D721Med (cell line): ENCODE measurements around the gene ASPDH.

Experiments
- DNase-seq: peaks from one replicate; pipeline ENCODE4 v3.0.0; 2011; ENCODE audit warnings: low spot score; ENCODE audit not compliant: insufficient read length
- FAIRE-seq: peaks from 2 replicates; lab custom pipeline; 2011; peaks lifted over from hg19 to GRCh38; lab: Jason Lieb, UNC
- TF ChIP-seq, protein P1 (sequence below): IDR thresholded peaks from 2 replicates; pipeline ENCODE4 v1.5.1; 2012; ENCODE audit warnings: mild to moderate bottlenecking, control low read depth; ENCODE audit not compliant: insufficient read depth; ENCODE audit errors: missing control alignments

Gene ASPDH

GRCh38 chr19:50551715-50552187, 38.0 kb upstream of the ASPDH start:
- TF ChIP-seq, protein P1, sequence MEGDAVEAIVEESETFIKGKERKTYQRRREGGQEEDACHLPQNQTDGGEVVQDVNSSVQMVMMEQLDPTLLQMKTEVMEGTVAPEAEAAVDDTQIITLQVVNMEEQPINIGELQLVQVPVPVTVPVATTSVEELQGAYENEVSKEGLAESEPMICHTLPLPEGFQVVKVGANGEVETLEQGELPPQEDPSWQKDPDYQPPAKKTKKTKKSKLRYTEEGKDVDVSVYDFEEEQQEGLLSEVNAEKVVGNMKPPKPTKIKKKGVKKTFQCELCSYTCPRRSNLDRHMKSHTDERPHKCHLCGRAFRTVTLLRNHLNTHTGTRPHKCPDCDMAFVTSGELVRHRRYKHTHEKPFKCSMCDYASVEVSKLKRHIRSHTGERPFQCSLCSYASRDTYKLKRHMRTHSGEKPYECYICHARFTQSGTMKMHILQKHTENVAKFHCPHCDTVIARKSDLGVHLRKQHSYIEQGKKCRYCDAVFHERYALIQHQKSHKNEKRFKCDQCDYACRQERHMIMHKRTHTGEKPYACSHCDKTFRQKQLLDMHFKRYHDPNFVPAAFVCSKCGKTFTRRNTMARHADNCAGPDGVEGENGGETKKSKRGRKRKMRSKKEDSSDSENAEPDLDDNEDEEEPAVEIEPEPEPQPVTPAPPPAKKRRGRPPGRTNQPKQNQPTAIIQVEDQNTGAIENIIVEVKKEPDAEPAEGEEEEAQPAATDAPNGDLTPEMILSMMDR, result no peak
- no peak for DNase-seq
- no peak for FAIRE-seq

GRCh38 chr19:50551034-50551714, 37.5 kb upstream of the ASPDH start:
- FAIRE-seq, result no peak
- no peak for DNase-seq
- TF ChIP-seq, protein P1, result no peak

GRCh38 chr19:50550594-50550966, 36.9 kb upstream of the ASPDH start:
- TF ChIP-seq, protein P1, result no peak
- DNase-seq (no peak), FAIRE-seq (no peak)

DNA sequence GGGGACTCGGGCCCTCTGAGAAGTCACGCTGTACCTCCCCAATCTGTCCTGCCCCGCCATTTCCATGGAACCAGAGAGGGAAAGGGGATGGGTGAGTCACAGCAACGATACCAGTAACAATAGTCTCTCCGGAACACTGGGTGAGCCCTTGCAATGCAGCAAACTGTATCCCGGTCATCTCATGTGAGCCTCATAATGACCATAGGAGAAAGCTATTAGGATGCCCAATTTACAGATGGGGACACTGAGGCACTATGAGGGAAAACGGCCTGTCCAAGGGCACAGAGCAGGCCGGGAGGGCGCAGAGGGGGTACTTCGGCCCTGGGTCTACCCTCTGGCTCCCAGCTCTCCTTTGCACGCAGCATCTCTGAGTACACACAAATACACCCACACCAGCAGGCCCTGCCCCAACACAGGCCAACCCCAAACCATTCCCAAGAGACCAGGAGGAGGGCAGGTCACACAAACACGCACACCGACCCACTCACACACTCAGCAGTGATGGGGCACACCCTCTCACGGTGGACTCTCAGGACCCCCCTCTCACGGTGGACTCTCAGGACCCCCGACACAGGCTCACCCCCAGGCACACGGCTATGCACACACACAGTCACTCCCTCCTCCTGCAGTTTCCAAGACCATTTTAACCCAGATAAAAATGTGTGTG, 36.3 kb upstream of the ASPDH start:
- FAIRE-seq (no peak), DNase-seq (no peak)
- TF ChIP-seq, protein P1, result no peak

DNA sequence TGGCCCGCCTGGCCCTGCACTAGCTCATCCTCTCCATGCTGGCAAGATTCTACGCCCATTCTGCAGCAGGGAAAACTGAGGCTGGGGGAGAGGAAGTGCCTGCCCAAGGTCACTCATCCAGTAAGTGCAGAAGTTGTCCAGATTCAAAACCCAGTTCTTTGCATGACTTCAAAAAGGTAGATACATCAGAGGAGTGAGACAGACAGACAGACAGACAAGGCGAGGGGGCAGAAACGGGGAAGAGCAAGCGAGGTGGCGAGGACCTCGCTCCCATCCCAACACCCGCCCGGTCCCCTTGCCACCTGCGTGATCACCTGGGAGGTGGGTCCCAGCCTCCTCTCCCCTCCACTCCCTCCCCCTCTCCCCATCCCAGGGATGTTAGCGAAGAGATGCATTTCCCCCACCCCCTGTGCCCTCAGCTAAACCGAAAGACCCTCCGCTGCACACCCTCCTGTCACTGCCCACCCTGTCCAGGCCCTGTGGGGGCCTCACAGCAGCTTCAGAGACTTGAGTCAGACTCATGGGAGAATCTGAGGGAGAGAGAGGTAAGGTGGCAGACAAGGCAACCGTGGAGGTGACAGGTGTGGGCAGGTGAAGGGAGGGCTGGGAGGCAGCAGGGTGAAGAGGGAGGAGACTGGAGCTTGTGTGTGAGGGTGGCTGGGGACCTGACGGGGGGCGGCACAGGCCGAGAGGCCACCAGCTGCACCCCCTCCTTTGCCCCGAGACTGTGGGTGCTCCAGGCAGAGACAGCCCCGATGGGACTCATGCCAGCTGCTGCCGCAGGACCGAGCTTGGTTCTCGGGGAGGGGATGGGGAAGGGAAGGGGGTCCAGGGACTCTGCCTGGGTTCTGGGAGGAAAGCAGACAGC, 35.6 kb upstream of the ASPDH start:
- FAIRE-seq (no peak), DNase-seq (no peak)
- TF ChIP-seq, protein P1, result no peak

DNA sequence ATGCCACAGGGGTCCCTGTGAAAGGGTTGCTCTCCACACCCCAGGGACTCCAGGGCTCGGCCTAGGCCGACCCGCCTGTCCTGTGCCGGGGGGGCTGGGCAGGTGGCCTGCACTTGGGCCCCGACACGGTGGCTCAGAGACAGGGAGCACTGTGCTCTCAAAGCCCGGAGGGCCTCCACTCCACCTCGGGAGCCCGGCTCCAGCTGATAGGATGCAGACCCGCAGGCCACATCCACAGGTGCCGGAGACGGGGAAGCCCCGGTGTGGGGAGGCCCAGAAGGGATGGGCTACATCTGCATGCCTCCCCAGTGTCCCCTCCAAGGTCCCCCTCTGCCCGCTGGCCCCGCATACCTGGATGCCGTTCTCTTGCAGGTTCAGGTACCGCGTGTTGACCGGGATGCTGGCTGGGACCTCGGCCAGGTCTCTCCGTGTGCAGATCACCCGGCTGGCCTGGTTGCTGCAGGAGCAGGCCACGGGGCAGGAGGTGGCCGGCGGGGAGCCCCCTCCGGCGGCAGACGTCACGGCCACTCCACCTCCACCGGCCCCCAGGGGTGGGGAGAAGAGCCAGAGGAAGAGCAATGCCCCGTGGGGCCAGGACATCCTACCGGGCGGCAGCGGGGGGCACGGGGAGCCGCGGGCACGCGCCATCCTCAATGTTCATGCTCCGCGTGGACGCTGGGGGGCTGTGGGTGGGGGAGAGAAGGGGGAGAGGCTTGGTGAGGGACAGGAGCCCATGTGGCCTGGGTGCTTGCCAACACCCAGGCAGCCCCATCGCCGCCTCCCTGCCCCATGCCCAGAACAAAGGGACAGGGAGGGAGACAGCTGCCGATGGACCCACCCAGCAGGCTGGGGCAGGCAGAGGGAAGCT, 34.7 kb upstream of the ASPDH start:
- FAIRE-seq (no peak), DNase-seq (no peak)
- TF ChIP-seq, protein P1, result no peak
